ENCODE results near the gene CLSTN2. TPM values are rescaled to one million over a fixed set of nuclear protein-coding genes. Genes with fewer than 3 reads are reported as not detected.

CLSTN2 gene
- total and polyA plus RNA-seq, 2 of the 4 experiments (the other 2 are of a cell fraction), result under 0.01 to 0.07 TPM

DNA sequence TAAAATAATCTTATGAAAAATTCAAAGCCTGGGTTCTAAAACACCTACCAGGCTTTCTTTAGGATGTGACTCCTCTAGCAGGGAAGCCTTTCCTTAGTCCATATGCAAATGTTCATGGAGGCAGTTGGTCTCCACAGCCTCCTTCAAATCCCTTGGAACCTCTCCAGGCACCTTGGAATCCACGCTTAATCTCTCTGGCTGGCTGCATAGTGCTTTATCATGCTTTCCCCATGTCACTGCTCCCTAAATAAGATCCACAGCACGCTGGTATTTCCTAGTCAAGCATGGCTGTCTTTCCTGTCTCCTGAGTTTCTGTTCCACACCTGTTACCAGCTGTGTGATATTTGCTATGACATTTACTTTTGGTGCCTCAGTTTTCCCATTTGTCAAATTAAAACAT is 71.3 kb downstream of the CLSTN2 start:
- Histone ChIP-seq H2BK120ac (ENCODE audit: low read depth, low read length) (no peak overlapping the region), H3K4me3 (ENCODE audit: insufficient read depth, low read depth, low read length) (no peak overlapping the region), H3K23ac (ENCODE audit: low read depth, low read length) (no peak overlapping the region), H3K27me3 (ENCODE audit: control insufficient read depth, insufficient read depth, low read length) (no peaks in the 10 kb centered on the region), H2BK15ac (ENCODE audit: low read depth, low read length) (no peak overlapping the region), H4K91ac (ENCODE audit: insufficient read depth, low read depth, low read length) (no peak overlapping the region), H2BK5ac (ENCODE audit: low read depth, low read length, poor library complexity, severe bottlenecking) (no peak overlapping the region), H3K9me3 (ENCODE audit: control insufficient read depth, insufficient read depth, low read length) (peaks cover 2% of the 10 kb centered on the region; the same call in 1 of the 2 replicates), H3K56ac (ENCODE audit: extremely low read depth, insufficient read depth, low read length) (no peak overlapping the region), H2AFZ (replicated peaks; ENCODE audit: low read length, poor library complexity) (no peak overlapping the region), H4K20me1 (ENCODE audit: insufficient read depth, low read length) (no peaks in the 10 kb centered on the region), H2AK9ac (replicated peaks; ENCODE audit: low read depth, low read length, poor library complexity) (no peak overlapping the region), H3K9ac (ENCODE audit: low read depth, low read length) (no peak overlapping the region), H3K79me1 (ENCODE audit: low read depth in 1 of 2, low read length in 2 of 2) (no peaks in the 10 kb centered on the region), H2AK5ac (ENCODE audit: low read depth, low read length) (no peak overlapping the region), H3K4ac (ENCODE audit: low read depth, low read length) (no peak overlapping the region), H4K8ac (ENCODE audit: low read depth in 2 of 2, low read length in 2 of 2) (no peak overlapping the region), H3K4me2 (ENCODE audit: low read depth, low read length) (no peak overlapping the region), H3K14ac (replicated peaks; ENCODE audit: low read depth, low read length) (no peak overlapping the region), H3K27ac (ENCODE audit: insufficient read depth, low read length) (no peak overlapping the region), H4K5ac (ENCODE audit: low read depth, low read length) (no peak overlapping the region), H3K18ac (ENCODE audit: low read depth, low read length) (no peak overlapping the region), H3K9me1 (ENCODE audit: insufficient read depth, low read length) (no peaks in the 10 kb centered on the region), H3K4me1 (ENCODE audit: control insufficient read depth, insufficient read depth, low read length) (no peaks in the 10 kb centered on the region), H2BK20ac (ENCODE audit: low read depth, low read length) (no peak overlapping the region), H3K36me3 (ENCODE audit: control insufficient read depth, insufficient read depth, low read length) (no peaks in the 10 kb centered on the region)
- TF ChIP-seq, protein P1, sequence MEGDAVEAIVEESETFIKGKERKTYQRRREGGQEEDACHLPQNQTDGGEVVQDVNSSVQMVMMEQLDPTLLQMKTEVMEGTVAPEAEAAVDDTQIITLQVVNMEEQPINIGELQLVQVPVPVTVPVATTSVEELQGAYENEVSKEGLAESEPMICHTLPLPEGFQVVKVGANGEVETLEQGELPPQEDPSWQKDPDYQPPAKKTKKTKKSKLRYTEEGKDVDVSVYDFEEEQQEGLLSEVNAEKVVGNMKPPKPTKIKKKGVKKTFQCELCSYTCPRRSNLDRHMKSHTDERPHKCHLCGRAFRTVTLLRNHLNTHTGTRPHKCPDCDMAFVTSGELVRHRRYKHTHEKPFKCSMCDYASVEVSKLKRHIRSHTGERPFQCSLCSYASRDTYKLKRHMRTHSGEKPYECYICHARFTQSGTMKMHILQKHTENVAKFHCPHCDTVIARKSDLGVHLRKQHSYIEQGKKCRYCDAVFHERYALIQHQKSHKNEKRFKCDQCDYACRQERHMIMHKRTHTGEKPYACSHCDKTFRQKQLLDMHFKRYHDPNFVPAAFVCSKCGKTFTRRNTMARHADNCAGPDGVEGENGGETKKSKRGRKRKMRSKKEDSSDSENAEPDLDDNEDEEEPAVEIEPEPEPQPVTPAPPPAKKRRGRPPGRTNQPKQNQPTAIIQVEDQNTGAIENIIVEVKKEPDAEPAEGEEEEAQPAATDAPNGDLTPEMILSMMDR (conservative IDR thresholded peaks at IDR 0.05; ENCODE audit: low read depth, low read length), result no peak
- no peak for TF ChIP-seq RFX5 (IDR thresholded peaks at IDR 0.05; ENCODE audit: low read depth, low read length)
- TF ChIP-seq FOS (IDR thresholded peaks at IDR 0.05; ENCODE audit: low read depth, low read length), result no peak
- TF ChIP-seq SMC3 (IDR thresholded peaks at IDR 0.05; ENCODE audit: low read depth, low read length), result no peak
- TF ChIP-seq MAFK (IDR thresholded peaks at IDR 0.05; ENCODE audit: low read depth, low read length), result no peak
- TF ChIP-seq POLR2A (IDR thresholded peaks at IDR 0.05; ENCODE audit: low read depth, low read length), result no peak
- TF ChIP-seq, protein P2, sequence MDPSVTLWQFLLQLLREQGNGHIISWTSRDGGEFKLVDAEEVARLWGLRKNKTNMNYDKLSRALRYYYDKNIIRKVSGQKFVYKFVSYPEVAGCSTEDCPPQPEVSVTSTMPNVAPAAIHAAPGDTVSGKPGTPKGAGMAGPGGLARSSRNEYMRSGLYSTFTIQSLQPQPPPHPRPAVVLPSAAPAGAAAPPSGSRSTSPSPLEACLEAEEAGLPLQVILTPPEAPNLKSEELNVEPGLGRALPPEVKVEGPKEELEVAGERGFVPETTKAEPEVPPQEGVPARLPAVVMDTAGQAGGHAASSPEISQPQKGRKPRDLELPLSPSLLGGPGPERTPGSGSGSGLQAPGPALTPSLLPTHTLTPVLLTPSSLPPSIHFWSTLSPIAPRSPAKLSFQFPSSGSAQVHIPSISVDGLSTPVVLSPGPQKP (IDR thresholded peaks at IDR 0.05; ENCODE audit: borderline replicate concordance, low read depth, low read length), result no peak
- TF ChIP-seq NFE2L2 (IDR thresholded peaks at IDR 0.05; ENCODE audit: low read depth, low read length), result no peak
- no peak for TF ChIP-seq CHD1 (IDR thresholded peaks at IDR 0.05; ENCODE audit: low read depth, low read length)
- TF ChIP-seq, protein P3, sequence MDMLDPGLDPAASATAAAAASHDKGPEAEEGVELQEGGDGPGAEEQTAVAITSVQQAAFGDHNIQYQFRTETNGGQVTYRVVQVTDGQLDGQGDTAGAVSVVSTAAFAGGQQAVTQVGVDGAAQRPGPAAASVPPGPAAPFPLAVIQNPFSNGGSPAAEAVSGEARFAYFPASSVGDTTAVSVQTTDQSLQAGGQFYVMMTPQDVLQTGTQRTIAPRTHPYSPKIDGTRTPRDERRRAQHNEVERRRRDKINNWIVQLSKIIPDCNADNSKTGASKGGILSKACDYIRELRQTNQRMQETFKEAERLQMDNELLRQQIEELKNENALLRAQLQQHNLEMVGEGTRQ (IDR thresholded peaks at IDR 0.05; ENCODE audit: low read depth, low read length), result no peak
- no peak for TF ChIP-seq RCOR1 (IDR thresholded peaks at IDR 0.05; ENCODE audit: insufficient replicate concordance, low read length)
- TF ChIP-seq CEBPB (IDR thresholded peaks at IDR 0.05; ENCODE audit: low read depth, low read length), result no peak
- TF ChIP-seq MXI1 (IDR thresholded peaks at IDR 0.05; ENCODE audit: borderline replicate concordance, low read depth, low read length), result no peak
- no CpG with 5 or more reads among the region's 2 CpGs for whole genome bisulfite sequencing, 2 experiments (ENCODE audit: extremely low coverage in 2 of 2, insufficient read length in 1 of 2)
- in situ Hi-C loops (cut with MboI; ENCODE audit: low sequenced_read_pairs) (no loop called here), intact Hi-C loops (cut with micrococcal nuclease) (no loop called here), dilution Hi-C loops (cut with HindIII; ENCODE audit: low sequenced_read_pairs, unreplicated experiment) (no loop called here)
- DNase-seq (no peak), ATAC-seq (ENCODE audit: low read depth) (no peak)
- ChIA-PET CTCF (no interaction called here), POLR2A (ENCODE audit: unreplicated experiment) (no interaction called here)
- no TSS peak for BruUV-seq (replicated peaks)

Measured in IMR-90 (cell line).